Middle frontal gyrus (tissue), 1 donor: ENCODE results near the gene HMOX1.
"Not testable (repeated sequence)": the region's sequence is repeated elsewhere in the genome, so short reads cannot be mapped to it uniquely, and the experiment has no call there.

Source experiments
- DNase-seq: peaks from one replicate; pipeline ENCODE4 v3.0.0-alpha.2; 2015; ENCODE audit warnings: low spot score; ENCODE audit errors: extremely low spot score

Gene HMOX1

GRCh38 chr22:35431483-35432227, 50.8 kb downstream of the HMOX1 start:
- DNase-seq: no peak

GRCh38 chr22:35432228-35432905, 51.5 kb downstream of the HMOX1 start:
- DNase-seq: no peak

- DNase-seq: no peak
Measured at GRCh38 chr22:35434061-35434710, 53.3 kb downstream of the HMOX1 start.

- DNase-seq: no peak
Measured at GRCh38 chr22:35435201-35435740, 54.4 kb downstream of the HMOX1 start.

- DNase-seq: no peak
Measured at GRCh38 chr22:35436421-35436820, 55.5 kb downstream of the HMOX1 start.

- DNase-seq: no peak
Measured at GRCh38 chr22:35437049-35437448, 56.2 kb downstream of the HMOX1 start.

GRCh38 chr22:35438673-35439364, 57.9 kb downstream of the HMOX1 start:
- not testable (repeated sequence) for DNase-seq

GRCh38 chr22:35439365-35439717, 58.4 kb downstream of the HMOX1 start:
- DNase-seq: no peak

- DNase-seq: no peak
Measured at GRCh38 chr22:35440129-35440528, 59.2 kb downstream of the HMOX1 start.

- DNase-seq: no peak
Measured at GRCh38 chr22:35441489-35442100, 60.7 kb downstream of the HMOX1 start.

GRCh38 chr22:35442471-35442870, 61.6 kb downstream of the HMOX1 start:
- DNase-seq: no peak

GRCh38 chr22:35443338-35443737, 62.4 kb downstream of the HMOX1 start:
- no peak for DNase-seq
